HG03457 (cell line): ENCODE results near the gene ZNF839.
"Not testable (repeated sequence)": the region's sequence is repeated elsewhere in the genome, so short reads cannot be mapped to it uniquely, and the experiment has no call there.

Experiments used
- ATAC-seq: cut with Tn5 transposase; IDR thresholded peaks from one replicate; pipeline ENCODE4 v1.9.1; 2021; ENCODE audit warnings: moderate number of reproducible peaks; ENCODE audit not compliant: unreplicated experiment

Gene ZNF839

DNA sequence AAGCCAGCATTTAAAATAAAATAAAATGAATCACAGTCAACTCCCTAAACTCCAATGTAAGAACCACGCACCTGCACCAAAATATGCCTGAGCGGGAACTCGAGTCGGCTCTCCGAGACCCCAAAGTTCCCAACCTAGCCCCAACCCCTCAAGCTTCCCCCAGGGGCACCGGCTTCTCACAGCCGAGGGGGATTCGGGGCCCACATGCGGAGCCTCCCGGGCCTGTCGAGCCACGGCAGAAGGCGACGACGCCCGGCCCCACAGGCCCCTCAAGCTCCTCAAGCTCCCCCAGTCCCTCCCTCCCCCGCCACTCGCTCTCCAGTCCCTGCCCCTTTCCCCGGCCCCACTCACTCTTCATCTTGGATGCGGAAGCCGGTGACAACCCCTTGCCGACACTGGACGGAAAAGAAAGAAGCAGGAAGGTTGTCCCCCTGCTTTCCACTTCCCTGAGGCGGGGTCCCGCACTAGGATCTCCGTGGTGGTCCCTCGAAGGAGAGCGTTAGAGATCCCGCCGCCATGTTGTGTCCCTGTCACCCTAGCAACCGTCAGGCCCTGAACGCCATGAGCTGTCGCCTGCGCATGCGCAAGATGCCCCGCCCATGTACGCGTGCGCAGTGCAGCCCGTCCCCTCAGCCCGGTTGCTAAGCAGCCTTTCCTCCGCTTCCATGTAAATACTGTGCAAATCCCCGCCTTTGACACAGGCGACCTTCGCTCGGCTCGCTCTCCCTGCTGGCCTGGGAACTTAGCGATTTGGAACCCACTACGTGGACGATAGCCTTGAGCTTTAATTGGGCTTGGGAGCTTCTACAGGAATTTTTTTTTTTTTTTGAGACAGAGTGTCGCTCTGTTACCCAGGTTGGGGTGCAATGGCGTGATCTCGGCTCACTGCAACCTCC, 14.7 kb upstream of the ZNF839 start, which contains the start of gene MOK:
TSS of gene MOK (minus strand) at position 554 of the 896 bp plus-strand sequence. CDS start at position 358, 196 bp downstream.
- peak; percentile 94 for ATAC-seq

- ATAC-seq: peak; percentile 53
Measured at GRCh38 chr14:102314242-102315011, 5.1 kb upstream of the ZNF839 start.

DNA sequence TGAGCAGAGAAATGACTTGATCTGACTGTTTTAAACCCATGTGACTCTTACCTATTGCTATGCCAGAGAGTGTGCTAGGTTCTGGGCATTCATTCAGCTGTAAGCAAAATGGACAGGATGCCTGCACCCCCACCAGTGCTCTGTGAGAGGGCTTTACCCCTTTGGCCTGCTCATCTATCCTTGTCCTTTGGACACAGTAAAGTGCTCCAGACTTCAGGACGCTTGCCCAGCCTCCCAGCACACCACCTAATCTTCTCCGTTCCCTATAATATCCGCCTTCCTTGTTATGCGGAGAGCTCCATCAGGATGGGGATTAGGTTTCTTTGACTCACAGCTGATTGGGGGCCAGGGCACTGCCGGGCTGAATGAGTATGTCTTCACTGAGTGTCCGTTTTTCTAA, 4.4 kb upstream of the ZNF839 start:
- ATAC-seq: no peak

DNA sequence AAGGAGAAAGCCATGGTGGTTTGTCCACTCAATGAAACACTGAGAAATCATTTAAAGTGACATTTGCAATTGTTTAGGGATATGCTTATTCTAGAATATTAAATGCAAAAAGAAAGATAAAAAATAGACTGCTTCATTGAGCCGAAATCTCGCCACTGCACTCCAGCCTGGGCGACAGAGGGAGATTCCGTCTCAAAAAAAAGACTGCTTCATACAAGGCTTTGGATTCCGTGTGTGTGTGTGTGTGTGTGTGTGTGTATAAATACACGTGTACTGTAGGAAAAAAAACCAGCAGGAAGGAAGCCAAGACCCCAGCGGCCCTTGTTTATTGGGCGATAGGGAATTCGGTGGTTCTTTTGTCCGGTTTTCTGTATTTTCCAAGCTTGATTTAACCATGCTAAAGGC, 3.2 kb upstream of the ZNF839 start:
- no peak for ATAC-seq

DNA sequence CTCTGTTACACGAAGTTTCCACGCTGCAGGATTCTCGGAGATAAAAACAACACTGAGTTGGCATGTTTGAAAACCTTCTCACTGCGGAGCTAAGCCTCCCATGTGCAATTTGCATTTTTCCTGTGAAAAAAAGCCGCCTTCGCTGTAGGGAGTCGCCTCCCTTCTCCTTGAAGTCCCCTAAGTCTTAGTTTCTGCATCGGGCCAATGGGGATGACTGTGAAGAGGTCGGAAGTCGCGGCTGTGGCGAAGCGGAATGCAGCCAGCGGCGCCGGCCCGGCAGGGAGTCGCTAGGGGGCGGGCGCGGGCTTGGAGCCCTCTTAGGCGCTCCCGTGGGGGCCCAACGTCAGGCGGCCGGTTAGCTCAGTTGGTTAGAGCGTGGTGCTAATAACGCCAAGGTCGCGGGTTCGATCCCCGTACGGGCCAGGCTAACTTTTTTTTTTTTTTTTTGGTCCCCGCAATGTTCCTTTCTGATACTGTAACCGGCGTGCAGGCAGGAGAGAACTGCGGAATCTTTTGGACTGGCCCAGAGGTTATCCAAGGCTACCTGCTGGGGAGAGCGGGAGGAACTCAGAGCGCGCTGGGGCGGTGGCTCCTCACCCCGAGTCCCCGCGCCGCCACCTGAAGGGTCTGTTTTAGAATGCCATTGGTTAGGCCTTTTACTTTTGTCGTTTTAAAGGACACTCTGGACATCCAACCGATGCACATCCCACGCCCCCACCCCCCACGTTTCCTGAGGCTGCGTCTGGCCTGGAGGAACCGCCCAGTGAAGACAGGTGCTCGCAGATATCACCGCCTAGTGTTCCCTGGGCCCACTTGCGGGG, 2.6 kb upstream of the ZNF839 start:
- ATAC-seq: peak; percentile 56

DNA sequence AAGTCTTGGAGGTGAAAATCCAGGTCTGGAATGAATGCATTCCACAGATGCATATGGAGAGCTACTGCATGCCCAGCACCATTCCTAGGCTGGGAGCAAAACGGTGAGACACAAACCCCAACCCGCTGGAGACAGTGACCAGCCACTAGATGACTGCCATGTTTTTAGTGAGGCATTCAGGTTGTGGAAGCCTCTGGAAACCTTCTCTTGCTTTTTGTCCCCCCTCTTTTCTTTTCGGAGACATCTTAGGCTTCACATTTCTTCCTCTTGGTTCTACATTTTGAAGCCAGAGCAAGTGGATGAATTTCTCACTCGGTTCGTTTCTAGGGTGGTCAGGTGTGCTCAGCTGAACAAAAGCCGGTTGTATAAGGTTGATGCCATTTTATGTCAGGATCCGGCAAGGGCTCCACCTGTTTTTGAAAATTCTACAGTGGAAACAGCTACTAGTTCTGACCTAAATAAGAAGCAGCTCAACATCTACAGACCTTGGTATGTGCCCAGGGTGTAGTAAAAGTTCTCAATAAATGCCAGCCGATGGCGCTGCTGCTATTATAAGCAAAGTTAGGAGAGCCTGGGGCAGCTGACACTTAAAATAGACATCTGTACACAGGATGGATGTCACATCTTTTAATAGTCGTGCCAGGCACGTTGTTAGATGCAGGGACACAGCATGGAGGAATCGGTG, 1.8 kb upstream of the ZNF839 start:
- no peak for ATAC-seq

DNA sequence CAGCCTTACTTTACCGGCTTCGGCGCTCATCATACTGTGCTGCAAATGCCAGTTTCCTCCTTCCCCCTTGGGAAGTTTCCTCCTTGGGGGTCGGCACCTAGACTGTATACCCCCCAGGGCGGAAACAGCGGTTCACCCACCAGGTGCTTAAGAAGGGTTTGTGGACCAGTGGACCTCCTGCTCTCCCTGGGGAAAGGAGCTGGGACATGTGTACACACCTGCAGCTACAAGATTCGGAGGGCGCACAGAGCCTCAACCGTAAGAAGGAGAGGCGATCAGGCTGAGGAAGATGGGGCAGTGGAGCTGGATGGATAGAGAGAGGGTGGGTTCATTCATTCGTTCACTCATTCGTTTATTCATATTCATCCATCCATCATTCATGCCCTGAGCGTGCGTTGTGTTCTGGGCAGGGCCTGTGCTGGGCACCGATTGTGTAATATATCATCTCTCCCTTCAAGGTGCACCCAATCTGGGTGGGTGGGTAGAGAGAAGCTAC, 717 bp upstream of the ZNF839 start:
- no peak for ATAC-seq

- peak; percentile 11 for ATAC-seq
Measured at GRCh38 chr14:102320033-102320660, 601 bp downstream of the ZNF839 start.

DNA sequence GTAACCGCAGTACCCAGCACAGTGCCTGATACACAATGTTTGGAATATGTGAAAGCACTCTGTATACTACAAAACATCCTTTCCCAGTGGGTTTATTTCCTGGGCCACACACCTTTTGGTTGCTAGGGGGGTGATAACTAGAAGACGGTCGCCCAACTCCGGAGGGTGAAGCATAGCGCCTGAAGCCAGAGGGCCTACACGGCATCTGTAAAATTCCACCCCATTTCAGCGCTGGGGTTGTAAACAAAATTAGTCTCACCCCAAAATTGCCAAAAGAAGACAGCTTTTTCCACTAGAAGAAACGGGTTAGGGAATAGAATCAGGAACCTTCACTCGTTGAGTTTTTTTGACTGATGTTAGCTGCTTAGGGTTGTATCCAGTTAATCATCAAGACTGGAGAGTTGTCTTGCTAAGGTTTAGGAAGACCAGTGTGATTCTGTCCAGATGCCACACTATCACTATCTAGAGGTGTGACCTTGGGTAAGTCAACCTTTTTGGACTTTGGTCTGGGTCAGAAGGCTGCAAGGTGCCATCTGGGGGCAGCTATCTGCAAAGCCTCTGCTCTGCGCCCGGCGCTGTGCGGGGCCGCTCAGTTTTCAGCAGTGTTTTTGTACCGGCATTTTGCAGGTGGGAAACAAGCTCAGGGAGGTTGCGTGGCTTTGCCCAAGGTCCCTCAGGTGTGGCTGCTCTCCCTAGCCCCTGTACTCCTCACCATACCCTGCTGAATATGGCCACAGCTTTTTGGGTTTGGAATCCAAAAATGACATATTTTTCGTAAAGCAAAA, 1.3 kb downstream of the ZNF839 start:
- ATAC-seq: no peak

GRCh38 chr14:102321456-102322422, 2.2 kb downstream of the ZNF839 start:
- ATAC-seq: no peak

DNA sequence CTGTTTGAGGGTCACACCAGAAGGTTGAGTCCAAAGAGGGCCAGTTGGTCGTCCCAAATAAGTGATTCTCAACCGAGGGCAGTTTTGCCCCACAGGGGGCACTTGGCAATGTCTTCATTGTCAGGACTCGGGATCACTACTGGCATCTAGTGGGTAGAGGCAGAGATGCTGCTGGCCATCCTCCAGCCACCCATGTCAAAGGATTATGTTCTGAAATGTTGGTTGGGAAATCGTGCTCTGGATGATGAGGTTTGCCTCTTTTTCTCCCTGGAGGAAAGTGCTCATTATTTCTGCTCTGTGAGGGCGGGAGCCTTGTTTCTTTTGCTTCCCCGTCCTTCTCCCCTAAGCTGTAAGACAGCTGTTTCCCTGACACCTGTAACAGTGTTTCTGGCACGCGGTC, 3.6 kb downstream of the ZNF839 start:
- no peak for ATAC-seq

- ATAC-seq: no peak
Measured at GRCh38 chr14:102325791-102326345, 6.3 kb downstream of the ZNF839 start.

- no peak for ATAC-seq
Measured at GRCh38 chr14:102326583-102326982, 7.0 kb downstream of the ZNF839 start.

DNA sequence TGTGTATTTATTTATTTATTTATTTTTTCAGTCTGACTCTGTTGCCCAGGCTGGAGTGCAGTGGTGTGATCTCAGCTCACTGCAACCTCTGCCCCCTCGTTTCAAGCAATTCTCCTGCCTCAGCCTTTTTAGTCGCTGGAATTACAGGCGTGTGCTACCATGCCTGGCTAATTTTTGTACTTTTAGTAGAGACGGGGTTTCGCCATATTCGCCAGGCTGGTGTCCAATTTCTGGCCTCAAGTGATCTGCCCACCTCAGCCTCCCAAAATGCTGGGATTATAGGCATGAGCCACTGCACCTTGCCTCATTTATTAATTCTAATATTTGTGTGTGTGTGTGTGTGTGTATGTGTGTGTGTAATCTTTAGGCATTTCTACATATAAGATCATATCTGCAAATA, 9.8 kb downstream of the ZNF839 start:
- ATAC-seq: not testable (repeated sequence)

GRCh38 chr14:102330806-102331205, 11.3 kb downstream of the ZNF839 start:
- ATAC-seq: no peak

- no peak for ATAC-seq
Measured at GRCh38 chr14:102333390-102333789, 13.8 kb downstream of the ZNF839 start.
